ENCODE data around the gene GRK5. TPM values are rescaled to one million over a fixed set of nuclear protein-coding genes. Genes with fewer than 3 reads are reported as not detected.

The GRK5 gene

DNA sequence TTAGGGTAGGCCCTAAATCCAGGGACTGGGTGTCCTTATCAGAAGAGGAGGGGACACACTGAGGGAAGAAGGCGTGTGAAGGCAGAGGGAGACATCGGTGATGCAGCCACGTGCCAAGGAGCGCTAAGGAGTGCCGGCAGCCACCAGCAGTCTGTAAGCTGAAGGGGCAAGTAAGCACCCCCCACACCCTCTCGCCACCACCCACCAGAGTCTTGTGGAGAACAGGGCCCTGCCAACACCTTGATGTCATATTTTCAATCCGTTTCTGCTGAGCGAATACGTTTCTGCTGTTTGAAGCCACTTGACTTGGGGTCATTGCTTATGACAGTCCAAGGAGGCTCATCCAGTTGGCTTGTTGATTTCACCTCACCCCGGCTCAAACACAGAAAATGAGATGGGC lies 297.3 kb downstream of the GRK5 start:
- Histone ChIP-seq H3K4me1 (ENCODE audit: control insufficient read depth in 2 of 2, insufficient read depth in 1 of 2, low read depth in 1 of 2, low read length in 2 of 2) (peaks cover 5 to 6% of the 10 kb centered on the region in 2 donors), H2AK5ac (ENCODE audit: low read depth, low read length) (no peak overlapping the region), H3K18ac (ENCODE audit: low read length) (peak overlapping the region; percentile 29), H3K14ac (ENCODE audit: low read length) (no peak overlapping the region), H3K9me3 (replicated peaks in 1 of 2; ENCODE audit: control insufficient read depth in 2 of 2, insufficient read depth in 1 of 2, low read depth in 1 of 2, low read length in 2 of 2) (no peaks in the 10 kb centered on the region), H3K36me3 (replicated peaks in 1 of 2; ENCODE audit: control insufficient read depth in 2 of 2, insufficient read depth in 2 of 2, low read length in 2 of 2) (no peaks in the 10 kb centered on the region), H3K79me1 (ENCODE audit: low read depth, low read length) (no peaks in the 10 kb centered on the region), H2AFZ (ENCODE audit: low read length) (no peak overlapping the region), H3K4me3 (ENCODE audit: low read length in 2 of 2) (no peak overlapping the region), H3K4ac (ENCODE audit: low read length) (no peak overlapping the region), H2BK12ac (ENCODE audit: low read length) (no peak overlapping the region), H3K23ac (ENCODE audit: low read depth, low read length, poor library complexity) (no peak overlapping the region), H2BK15ac (ENCODE audit: low read length) (no peak overlapping the region), H3K27ac (replicated peaks; ENCODE audit: low read length) (no peak overlapping the region), H4K91ac (ENCODE audit: low read depth, low read length, poor library complexity) (no peak overlapping the region), H2BK5ac (ENCODE audit: low read length) (no peak overlapping the region), H4K8ac (ENCODE audit: low read depth, low read length) (no peak overlapping the region), H3K4me2 (ENCODE audit: insufficient read depth, low read length, poor library complexity, severe bottlenecking) (no peak overlapping the region), H3K27me3 (ENCODE audit: control insufficient read depth in 3 of 3, insufficient read depth in 3 of 3, low read depth in 1 of 3, low read length in 3 of 3) (peaks cover 0 to 2% (median 0%) of the 10 kb centered on the region in 3 experiments), H3K9ac (ENCODE audit: low read depth, low read length, poor library complexity) (no peak overlapping the region), H2BK120ac (ENCODE audit: low read depth, low read length) (no peak overlapping the region)
- DNase-seq (ENCODE audit: low spot score), result no peak
- WGBS, 2 donors (ENCODE audit: extremely low coverage in 2 of 2, insufficient read length in 2 of 2, insufficient replicate concordance in 1 of 2), result no CpG with 5 or more reads among the region's 10 CpGs

DNA sequence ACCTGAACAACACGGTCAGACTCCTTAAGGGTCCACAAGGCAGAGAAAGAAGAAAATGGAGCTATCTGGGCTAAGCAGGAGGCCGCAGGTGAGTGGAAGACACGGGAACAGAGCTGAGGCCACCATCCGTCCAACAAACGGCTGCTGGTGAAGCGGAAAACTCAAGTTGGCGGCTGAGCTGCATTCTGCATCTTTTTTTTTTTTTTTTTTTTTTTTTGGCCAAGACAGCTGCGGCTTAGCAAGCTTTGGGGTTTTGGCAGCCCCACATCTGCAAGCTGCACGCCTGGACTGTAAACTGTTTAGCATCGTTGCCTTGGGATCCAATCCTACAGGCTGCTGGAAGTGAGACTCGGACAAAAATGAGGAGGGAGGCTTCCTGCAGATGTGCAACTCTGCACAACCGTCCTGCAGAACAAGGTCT lies 297.8 kb downstream of the GRK5 start:
- H2BK15ac ChIP-seq (ENCODE audit: low read length), result no peak overlapping the region
- DNase-seq (ENCODE audit: low spot score), result no peak
- no peak overlapping the region for H3K14ac ChIP-seq (ENCODE audit: low read length)
- WGBS, 2 donors (ENCODE audit: extremely low coverage in 2 of 2, insufficient read length in 2 of 2, insufficient replicate concordance in 1 of 2), result no CpG with 5 or more reads among the region's 12 CpGs
- H2BK5ac ChIP-seq (ENCODE audit: low read length), result no peak overlapping the region
- no peak overlapping the region for H3K4me2 ChIP-seq (ENCODE audit: insufficient read depth, low read length, poor library complexity, severe bottlenecking)
- H2BK12ac ChIP-seq (ENCODE audit: low read length), result no peak overlapping the region
- H3K23ac ChIP-seq (ENCODE audit: low read depth, low read length, poor library complexity), result no peak overlapping the region
- H3K4me3 ChIP-seq (ENCODE audit: low read length in 2 of 2), result no peak overlapping the region
- H3K4ac ChIP-seq (ENCODE audit: low read length), result no peak overlapping the region
- H3K27ac ChIP-seq (replicated peaks; ENCODE audit: low read length), result no peak overlapping the region
- H3K27me3 ChIP-seq (ENCODE audit: control insufficient read depth in 3 of 3, insufficient read depth in 3 of 3, low read depth in 1 of 3, low read length in 3 of 3), result no peaks in the 10 kb centered on the region
- no peak overlapping the region for H2AK5ac ChIP-seq (ENCODE audit: low read depth, low read length)
- H4K91ac ChIP-seq (ENCODE audit: low read depth, low read length, poor library complexity), result no peak overlapping the region
- H4K8ac ChIP-seq (ENCODE audit: low read depth, low read length), result no peak overlapping the region
- no peaks in the 10 kb centered on the region for H3K79me1 ChIP-seq (ENCODE audit: low read depth, low read length)
- H3K9me3 ChIP-seq (replicated peaks in 1 of 2; ENCODE audit: control insufficient read depth in 2 of 2, insufficient read depth in 1 of 2, low read depth in 1 of 2, low read length in 2 of 2), result no peaks in the 10 kb centered on the region
- H3K18ac ChIP-seq (ENCODE audit: low read length), result peak overlapping the region; percentile 29
- no peak overlapping the region for H2AFZ ChIP-seq (ENCODE audit: low read length)
- peaks cover 5 to 6% of the 10 kb centered on the region in 2 donors for H3K4me1 ChIP-seq (ENCODE audit: control insufficient read depth in 2 of 2, insufficient read depth in 1 of 2, low read depth in 1 of 2, low read length in 2 of 2)
- H3K36me3 ChIP-seq (replicated peaks in 1 of 2; ENCODE audit: control insufficient read depth in 2 of 2, insufficient read depth in 2 of 2, low read length in 2 of 2), result no peaks in the 10 kb centered on the region
- H2BK120ac ChIP-seq (ENCODE audit: low read depth, low read length), result no peak overlapping the region
- H3K9ac ChIP-seq (ENCODE audit: low read depth, low read length, poor library complexity), result no peak overlapping the region

Small RNAs within 50 kb of the gene (small RNA-seq; reads per million reads assigned to genes)
- not detected for gene MIR4681 (ENCODE audit: insufficient read depth)
- gene RN7SL749P (ENCODE audit: insufficient read depth), result not detected
